ENCODE results near the gene CST7.

- TF ChIP-seq EZH2phosphoT487 (IDR thresholded peaks at IDR 0.05; ENCODE audit: unreplicated experiment), result no peak
- no peak for TF ChIP-seq CTCF (conservative IDR thresholded peaks at IDR 0.05; ENCODE audit: low read depth in 2 of 2)
- no peak for TF ChIP-seq EZH2 (IDR thresholded peaks at IDR 0.05; ENCODE audit: low read depth, unreplicated experiment)
- no peak for TF ChIP-seq CREB1 (CRISPR knock-in tag; IDR thresholded peaks at IDR 0.05; ENCODE audit: low read depth)
- TF ChIP-seq POLR2AphosphoS5 (IDR thresholded peaks at IDR 0.05; ENCODE audit: low read depth), result no peak
- no peak for TF ChIP-seq JUNB (IDR thresholded peaks at IDR 0.05; ENCODE audit: unreplicated experiment)
- no peak for TF ChIP-seq REST (IDR thresholded peaks at IDR 0.05; ENCODE audit: unreplicated experiment)
- TF ChIP-seq ETS1 (IDR thresholded peaks at IDR 0.05), result no peak
Observed at GRCh38 chr20:24977336-24977735, 28.3 kb downstream of the CST7 start.
